ENCODE results near the gene STK32A.
"Not testable (repeated sequence)": the region's sequence is repeated elsewhere in the genome, so short reads cannot be mapped to it uniquely, and the experiment has no call there.

STK32A gene

GRCh38 chr5:147348451-147348850, 113.6 kb downstream of the STK32A start:
- no peak for DNase-seq

- DNase-seq, result no peak
Observed at GRCh38 chr5:147349241-147349640, 114.4 kb downstream of the STK32A start.

- no peak for DNase-seq
Observed at GRCh38 chr5:147359101-147359500, 124.3 kb downstream of the STK32A start.

GRCh38 chr5:147359581-147359980, 124.8 kb downstream of the STK32A start:
- DNase-seq, result no peak

GRCh38 chr5:147360816-147361215, 126.0 kb downstream of the STK32A start:
- no peak for DNase-seq

- no peak for DNase-seq
Observed at GRCh38 chr5:147361441-147362175, 126.8 kb downstream of the STK32A start.

- DNase-seq, result not testable (repeated sequence)
Observed at GRCh38 chr5:147367381-147367780, 132.6 kb downstream of the STK32A start.

GRCh38 chr5:147369742-147370374, 135.0 kb downstream of the STK32A start:
- DNase-seq, result no peak

- no peak for DNase-seq
Observed at GRCh38 chr5:147371290-147371689, 136.5 kb downstream of the STK32A start.

- no peak for DNase-seq
Observed at GRCh38 chr5:147372191-147372590, 137.4 kb downstream of the STK32A start.

GRCh38 chr5:147373328-147373727, 138.5 kb downstream of the STK32A start:
- DNase-seq, result no peak

GRCh38 chr5:147375151-147375550, 140.3 kb downstream of the STK32A start:
- no peak for DNase-seq

GRCh38 chr5:147377682-147378081, 142.9 kb downstream of the STK32A start:
- DNase-seq, result no peak

GRCh38 chr5:147381555-147381954, 146.7 kb downstream of the STK32A start:
- no peak for DNase-seq

- DNase-seq, result no peak
Observed at GRCh38 chr5:147382776-147383175, 147.9 kb downstream of the STK32A start.

- no peak for DNase-seq
Observed at GRCh38 chr5:147384346-147385193, 149.7 kb downstream of the STK32A start.

- DNase-seq, result no peak
Observed at GRCh38 chr5:147387109-147387508, 152.3 kb downstream of the STK32A start.

GRCh38 chr5:147388184-147389108, 153.6 kb downstream of the STK32A start:
- no peak for DNase-seq

GRCh38 chr5:147390654-147391225, 155.9 kb downstream of the STK32A start:
- DNase-seq, result no peak

GRCh38 chr5:147391781-147392180, 157.0 kb downstream of the STK32A start:
- peak; percentile 66 for DNase-seq

- no peak for DNase-seq
Observed at GRCh38 chr5:147393874-147394672, 159.2 kb downstream of the STK32A start.
